ENCODE measurements around the gene CABLES2.

The CABLES2 gene

GRCh38 chr20:62417981-62418708, 11.1 kb upstream of the CABLES2 start:
- no peak for DNase-seq

- DNase-seq: no peak
These were observed 9.9 kb upstream of the CABLES2 start for GRCh38 chr20:62416651-62417637.

- DNase-seq: no peak
These were observed 8.4 kb upstream of the CABLES2 start for GRCh38 chr20:62415354-62416111.

GRCh38 chr20:62413896-62414481, 6.9 kb upstream of the CABLES2 start:
- no peak for DNase-seq

DNA sequence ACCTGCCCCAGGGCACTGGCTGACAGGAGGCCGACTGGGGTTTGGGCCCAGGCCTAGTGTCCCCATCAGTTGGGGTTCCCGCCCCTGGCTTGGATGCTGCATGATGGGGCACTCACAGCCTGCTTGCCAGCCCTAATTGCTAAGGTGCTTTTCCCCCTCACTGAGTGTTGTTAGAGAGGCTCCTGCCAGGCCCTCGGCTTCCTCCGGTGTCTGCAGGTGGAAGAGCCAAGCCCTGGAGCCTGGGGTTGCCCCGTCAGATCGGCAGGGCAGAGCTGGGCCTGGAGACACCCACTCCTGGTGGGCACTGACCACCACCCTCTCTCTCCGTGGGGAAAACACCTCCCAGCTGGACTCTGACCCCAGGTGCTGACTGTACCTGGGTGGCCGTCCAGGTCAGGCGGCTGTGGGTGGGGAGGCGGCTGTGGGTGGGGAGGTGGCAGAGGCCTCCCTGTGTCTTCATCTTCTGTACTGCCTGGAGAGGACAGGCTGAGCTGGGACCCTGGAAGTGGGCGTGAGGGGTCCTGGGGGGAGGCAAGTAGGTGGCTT, 6.0 kb upstream of the CABLES2 start:
- no peak for DNase-seq

- no peak for DNase-seq
These were observed 5.3 kb upstream of the CABLES2 start for GRCh38 chr20:62412194-62413024.

DNA sequence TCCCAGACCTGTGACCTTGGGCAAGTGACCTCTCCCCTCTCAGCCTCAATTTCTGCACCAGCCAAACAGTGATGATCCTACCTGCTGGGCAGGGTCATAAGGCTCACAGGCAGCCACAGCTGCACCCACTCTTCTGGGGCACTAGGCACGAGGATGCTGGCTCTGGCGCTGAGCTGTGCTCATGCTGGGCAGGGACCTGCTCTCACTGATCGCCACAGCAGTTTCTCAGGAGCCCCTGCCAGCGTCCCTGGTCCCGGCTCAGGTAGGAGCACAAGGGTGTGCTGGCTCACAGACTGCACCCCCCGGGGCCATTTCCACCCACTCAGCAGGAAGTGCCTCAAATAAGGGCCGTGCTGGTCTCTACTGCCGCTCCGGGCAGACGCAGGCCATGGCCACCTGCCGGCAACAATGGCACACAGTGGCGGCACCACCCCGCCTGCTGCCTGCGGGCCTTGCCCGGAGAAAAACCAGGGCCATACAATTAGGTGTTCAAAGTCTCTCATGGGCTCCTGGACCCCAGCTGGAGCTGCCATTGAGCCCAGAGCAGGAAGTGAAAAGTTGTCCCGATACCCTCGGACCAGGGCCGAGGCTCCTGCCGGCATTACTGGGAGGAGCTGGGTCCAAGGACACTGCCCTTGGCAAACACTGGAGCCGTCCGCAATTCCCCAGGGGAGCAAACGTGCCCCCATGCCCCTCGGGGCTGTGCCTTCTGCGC, 4.6 kb upstream of the CABLES2 start:
- no peak for DNase-seq

- DNase-seq: no peak
These were observed 3.8 kb upstream of the CABLES2 start for GRCh38 chr20:62410746-62411478.

- peak; percentile 49 for DNase-seq
These were observed 3.1 kb upstream of the CABLES2 start for GRCh38 chr20:62409931-62410745.

- no peak for DNase-seq
These were observed 2.2 kb upstream of the CABLES2 start for GRCh38 chr20:62409086-62409853.

- no peak for DNase-seq
These were observed 1.6 kb upstream of the CABLES2 start for GRCh38 chr20:62408640-62409039.

- no peak for DNase-seq
These were observed 970 bp upstream of the CABLES2 start for GRCh38 chr20:62408055-62408454.

- DNase-seq: no peak
These were observed 379 bp downstream of the CABLES2 start for GRCh38 chr20:62406635-62407176.

DNA sequence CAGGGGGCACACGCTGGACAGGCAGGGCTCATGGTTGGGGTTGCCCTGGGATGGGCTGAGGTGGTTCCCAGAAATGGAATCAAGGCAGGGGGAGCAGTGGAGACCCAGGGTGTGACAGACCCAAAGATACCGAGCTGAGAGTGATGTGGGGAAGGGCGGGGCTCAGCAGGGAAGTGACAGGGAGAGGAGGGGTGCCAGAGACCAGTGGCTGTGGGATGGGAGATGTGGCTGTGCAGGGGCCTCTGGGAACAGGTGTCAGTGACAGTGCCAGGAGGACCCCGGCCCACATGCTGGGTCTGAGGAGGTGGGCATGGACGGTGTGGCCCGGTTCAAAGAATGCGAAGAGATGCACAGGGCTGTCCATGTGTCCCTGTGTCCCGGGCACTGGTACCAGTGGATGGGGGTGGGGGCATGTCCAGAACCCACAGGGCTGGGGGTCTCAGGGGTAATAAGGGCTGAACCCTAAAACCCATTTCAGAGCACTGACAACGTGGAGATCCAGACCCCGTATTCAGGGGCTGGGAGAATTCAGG, 1.0 kb downstream of the CABLES2 start:
- no peak for DNase-seq

GRCh38 chr20:62405108-62405980, 1.7 kb downstream of the CABLES2 start:
- no peak for DNase-seq

GRCh38 chr20:62404761-62405107, 2.4 kb downstream of the CABLES2 start:
- DNase-seq: no peak
